ENCODE data around the gene MICAL2.

Gene MICAL2

GRCh38 chr11:12166299-12167060 lies 56.1 kb downstream of the MICAL2 start:
- H3K4me3 ChIP-seq (ENCODE audit: low read depth, low read length), result no peak overlapping the region
- no peak for TF ChIP-seq CTCF (IDR thresholded peaks at IDR 0.05; ENCODE audit: low read depth, low read length, missing control alignments)
- DNase-seq (ENCODE audit: low read depth), result no peak

GRCh38 chr11:12167061-12168000 lies 56.9 kb downstream of the MICAL2 start:
- no peak for DNase-seq (ENCODE audit: low read depth)
- no peak overlapping the region for H3K4me3 ChIP-seq (ENCODE audit: low read depth, low read length)
- no peak for TF ChIP-seq CTCF (IDR thresholded peaks at IDR 0.05; ENCODE audit: low read depth, low read length, missing control alignments)

GRCh38 chr11:12168114-12168513 lies 57.7 kb downstream of the MICAL2 start:
- TF ChIP-seq CTCF (IDR thresholded peaks at IDR 0.05; ENCODE audit: low read depth, low read length, missing control alignments), result no peak

GRCh38 chr11:12169822-12170221 lies 59.4 kb downstream of the MICAL2 start:
- TF ChIP-seq CTCF (IDR thresholded peaks at IDR 0.05; ENCODE audit: low read depth, low read length, missing control alignments), result no peak
- no peak overlapping the region for H3K4me3 ChIP-seq (ENCODE audit: low read depth, low read length)
- no peak for DNase-seq (ENCODE audit: low read depth)

More at GRCh38 chr11:12168114-12168513, 57.7 kb downstream of the MICAL2 start:
- no peak overlapping the region for H3K4me3 ChIP-seq (ENCODE audit: low read depth, low read length)
- DNase-seq (ENCODE audit: low read depth), result no peak

- H3K4me3 ChIP-seq (ENCODE audit: low read depth, low read length), result no peak overlapping the region
- DNase-seq (ENCODE audit: low read depth), result no peak
- no peak for TF ChIP-seq CTCF (IDR thresholded peaks at IDR 0.05; ENCODE audit: low read depth, low read length, missing control alignments)
Observed at GRCh38 chr11:12170501-12170900, 60.1 kb downstream of the MICAL2 start.

- no peak for TF ChIP-seq CTCF (IDR thresholded peaks at IDR 0.05; ENCODE audit: low read depth, low read length, missing control alignments)
- no peak overlapping the region for H3K4me3 ChIP-seq (ENCODE audit: low read depth, low read length)
- DNase-seq (ENCODE audit: low read depth), result no peak
Observed at GRCh38 chr11:12170984-12171383, 60.6 kb downstream of the MICAL2 start.

Data from GM12864 (cell line).